Stomach (tissue), 9 donors: ENCODE measurements around the gene RSPH6A. TPM values are rescaled to one million over a fixed set of nuclear protein-coding genes. Genes with fewer than 3 reads are reported as not detected.

ENCODE experiments used
- DNase-seq, 2 donors: peaks; one replicate each; pipeline versions ENCODE4 v3.0.0 to v3.0.0-alpha.2; 2013 to 2019
- H3K27ac ChIP-seq, 5 donors: fragments of 200-600 bp in 4 of 5; sonication (generic) in 4 of 5; one replicate each; pipeline ENCODE4 v1.5.1; 2013 to 2019; ENCODE audit warnings: mild to moderate bottlenecking in 1 of 5, moderate library complexity in 1 of 5
- H3K27me3 ChIP-seq, 3 donors: fragments of 200-600 bp; sonication (generic); one replicate each; pipeline ENCODE4 v1.5.1; 2017 to 2019; ENCODE audit warnings: mixed run types in 1 of 3
- H3K36me3 ChIP-seq, 4 donors: fragments of 200-600 bp; sonication (generic); 1 replicate in 3 of 4; 2 replicates in 1 of 4; pipeline ENCODE4 v1.5.1; 2016 to 2019
- H3K4me1 ChIP-seq, 4 donors: fragments of 200-600 bp; sonication (generic); one replicate each; pipeline ENCODE4 v1.5.1; 2016 to 2019
- H3K4me3 ChIP-seq, 4 donors: fragments of 200-600 bp; sonication (generic) in 3 of 4; one replicate each; pipeline ENCODE4 v1.5.1; 2016 to 2019; ENCODE audit warnings: mild to moderate bottlenecking in 1 of 4
- H3K9me3 ChIP-seq, 4 donors: fragments of 200-600 bp; sonication (generic); one replicate each; pipeline ENCODE4 v1.5.1; 2016 to 2019
- CTCF ChIP-seq, 7 experiments: fragments of 450-650 bp in 4 of 7; fragments of 200-600 bp in 3 of 7; sonication (generic) in 3 of 7; IDR thresholded peaks; one replicate each; pipeline ENCODE4 v1.5.1; 2016 to 2019; ENCODE audit warnings: antibody characterized with exemption in 7 of 7, control low read depth in 2 of 7, mild to moderate bottlenecking in 1 of 7
- EP300 ChIP-seq: sonication (generic); formaldehyde crosslinking; IDR thresholded peaks from one replicate; pipeline ENCODE4 v1.6.1; 2017; ENCODE audit warnings: antibody characterized with exemption
- POLR2A ChIP-seq, 4 donors: fragments of 450-650 bp; IDR thresholded peaks; one replicate each; pipeline ENCODE4 v1.6.1; 2016; ENCODE audit warnings: antibody characterized with exemption in 4 of 4, control low read depth in 2 of 4, mild to moderate bottlenecking in 1 of 4, moderate library complexity in 1 of 4
- POLR2AphosphoS5 ChIP-seq, 3 donors: sonication (generic); formaldehyde crosslinking; IDR thresholded peaks; one replicate each; pipeline ENCODE4 v1.6.1; 2016; ENCODE audit warnings: antibody characterized with exemption in 3 of 3
- WGBS, 5 donors: extraction: QIAGEN DNeasy Blood & Tissue Kit in 3 of 5; methylation state at CpG; one replicate each; pipeline versions ENCODE4 v1.1.5 to v1.1.7; 2013 to 2018; 5-methylcytosine and 5-hydroxymethylcytosine counted together
- intact Hi-C: fragments of 100-400 bp; cut with DNase I; formaldehyde crosslinking; loops from one replicate; pipeline ENCODE4 v1.15.1; 2023; ENCODE audit warnings: low total_unique reads
- polyA plus RNA-seq, 3 donors: library from polyadenylated mRNA; stranded (reverse); fragments of 200-250 nt; gene quantifications; one replicate each; pipeline ENCODE4 v1.2.3, GENCODE V29; 2013
- total RNA-seq, 5 donors: library from RNA; depleted of rRNA; stranded (reverse); fragments of >200 nt; gene quantifications; one replicate each; pipeline versions ENCODE4 v1.1.0 to v1.2.3, GENCODE V29; 2014 to 2016
- donor health status: healthy with polysubstance abuse.
- donor health status: Bipolar disorder and iron deficiency.
- donor health status: healthy.

RSPH6A gene
- total and polyA plus RNA-seq, 8 donors, result 0.37 to 5.8 (median 1.4) TPM; not detected in 5

GRCh38 chr19:45782820-45783785 lies 32.0 kb downstream of the RSPH6A start:
- DNase-seq, result peak in 1 of 2 donors; percentile 60
- peaks cover 50 to 77% (median 68%) of the 10 kb centered on the region in 4 donors for H3K4me1 ChIP-seq
- peaks cover 0 to 65% (median 0%) of the 10 kb centered on the region in 3 donors for H3K27me3 ChIP-seq
- no peaks in the 10 kb centered on the region for H3K9me3 ChIP-seq
- peaks cover 33 to 47% (median 37%) of the 10 kb centered on the region in 4 donors for H3K36me3 ChIP-seq
- H3K4me3 ChIP-seq, result peak overlapping the region; percentile 54 to 71 (median 64)
- WGBS, 5 donors, result 53 to 74% (median 63%) methylated on average over 25 to 26 of the region's 26 CpGs
- peak overlapping the region; percentile 55 to 88 (median 86) for H3K27ac ChIP-seq
- peak; percentile 50 for TF ChIP-seq EP300
- no peak for TF ChIP-seq CTCF (IDR thresholded peaks at IDR 0.05)
- TF ChIP-seq POLR2A (IDR thresholded peaks at IDR 0.05), result no peak
- TF ChIP-seq POLR2AphosphoS5 (IDR thresholded peaks at IDR 0.05), result peak in 2 of 3 donors; percentile 32 to 43
- intact Hi-C loops, result no loop called here

GRCh38 chr19:45782162-45782691 lies 32.9 kb downstream of the RSPH6A start, which contains the start of gene DMPK:
Gene DMPK (minus strand): TSS chr19:45782490. CDS start chr19:45782352, 138 bp downstream.
- TF ChIP-seq EP300 (no peak), CTCF (IDR thresholded peaks at IDR 0.05) (no peak), POLR2AphosphoS5 (IDR thresholded peaks at IDR 0.05) (no peak), POLR2A (IDR thresholded peaks at IDR 0.05) (no peak)
- DNase-seq, result peak in 1 of 2 donors; percentile 65
- intact Hi-C loops, result no loop called here
- no peaks in the 10 kb centered on the region for H3K9me3 ChIP-seq
- H3K4me3 ChIP-seq, result peak within 1 kb of the TSS; percentile 54 to 71 (median 64)
- peaks cover 34 to 47% (median 37%) of the 10 kb centered on the region in 4 donors for H3K36me3 ChIP-seq
- H3K27me3 ChIP-seq, result peaks cover 0 to 66% (median 0%) of the 10 kb centered on the region in 3 donors
- WGBS, 5 donors, result 0 to 26% (median 12%) methylated on average over 2 to 18 of the region's 18 CpGs
- peaks cover 53 to 82% (median 70%) of the 10 kb centered on the region in 4 donors for H3K4me1 ChIP-seq
- H3K27ac ChIP-seq, result peak within 1 kb of the TSS; percentile 55 to 88 (median 86)

GRCh38 chr19:45781214-45782161 lies 33.6 kb downstream of the RSPH6A start:
- peak in 1 of 3 donors; percentile 14 for TF ChIP-seq POLR2AphosphoS5 (IDR thresholded peaks at IDR 0.05)
- no peak for TF ChIP-seq POLR2A (IDR thresholded peaks at IDR 0.05)
- no peak for TF ChIP-seq CTCF (IDR thresholded peaks at IDR 0.05)
- no peak for TF ChIP-seq EP300
- Histone ChIP-seq H3K9me3 (no peaks in the 10 kb centered on the region), H3K36me3 (peaks cover 34 to 47% (median 38%) of the 10 kb centered on the region in 4 donors), H3K4me1 (peaks cover 53 to 83% (median 70%) of the 10 kb centered on the region in 4 donors), H3K27me3 (peaks cover 0 to 65% (median 0%) of the 10 kb centered on the region in 3 donors), H3K4me3 (peak overlapping the region; percentile 54 to 71 (median 64)), H3K27ac (peak overlapping the region; percentile 20 to 88 (median 86))
- 18 to 35% (median 28%) methylated on average over 14 to 17 of the region's 17 CpGs for WGBS, 5 donors
- intact Hi-C loops, result no loop called here
- peak; percentile 55 to 72 for DNase-seq
